GM12873 (cell line): ENCODE results near the gene ZNF630.

Experiments used
- CTCF ChIP-seq: IDR thresholded peaks from 2 replicates; pipeline ENCODE4 v1.5.1; 2012; ENCODE audit warnings: low read depth, mild to moderate bottlenecking, moderate library complexity, low read length, control low read depth; ENCODE audit not compliant: insufficient read depth; ENCODE audit errors: missing control alignments

Gene ZNF630

GRCh38 chrX:48071064-48071985 lies at the start of gene ZNF630:
Gene ZNF630 (minus strand): TSS chrX:48071640. CDS start chrX:48066886, 4,754 bp downstream.
- TF ChIP-seq CTCF: no peak

GRCh38 chrX:48107717-48108116 lies 36.3 kb upstream of the ZNF630 start:
- no peak for TF ChIP-seq CTCF

GRCh38 chrX:48102874-48103374 lies 31.5 kb upstream of the ZNF630 start:
- no peak for TF ChIP-seq CTCF

- TF ChIP-seq CTCF: no peak
Measured at GRCh38 chrX:48101443-48101842, 30.0 kb upstream of the ZNF630 start.

GRCh38 chrX:48090123-48090522 lies 18.7 kb upstream of the ZNF630 start:
- no peak for TF ChIP-seq CTCF

- TF ChIP-seq CTCF: no peak
Measured at GRCh38 chrX:48086082-48086481, 14.6 kb upstream of the ZNF630 start.

- TF ChIP-seq CTCF: no peak
Measured at GRCh38 chrX:48083706-48084105, 12.3 kb upstream of the ZNF630 start.
